LNCaP clone FGC (cell line): ENCODE measurements around the gene GNA15.
"Not testable (repeated sequence)": the region's sequence is repeated elsewhere in the genome, so short reads cannot be mapped to it uniquely, and the experiment has no call there.

Experiments
- DNase-seq: peaks from one replicate; pipeline ENCODE4 v3.0.0-alpha.2; 2011; ENCODE audit warnings: low read depth
- H3K4me3 ChIP-seq: 2 replicates; pipeline ENCODE4 v1.5.1; 2011; ENCODE audit warnings: mild to moderate bottlenecking, low read depth, low read length, control low read depth
- CTCF ChIP-seq: IDR thresholded peaks from 2 replicates; pipeline ENCODE4 v1.5.1; 2012; ENCODE audit warnings: mild to moderate bottlenecking; ENCODE audit not compliant: control insufficient read depth, insufficient read depth; ENCODE audit errors: extremely low read depth

The GNA15 gene

GRCh38 chr19:3135961-3136683 is at the start of gene GNA15:
TSS of gene GNA15 (plus strand) at chr19:3136033. CDS start at chr19:3136451, 418 bp downstream.
- no peak for DNase-seq
- TF ChIP-seq CTCF = no peak

GRCh38 chr19:3087769-3088168 is 48.1 kb upstream of the GNA15 start:
- DNase-seq = no peak
- H3K4me3 ChIP-seq = no peak overlapping the region
- no peak for TF ChIP-seq CTCF

More at GRCh38 chr19:3135961-3136683, at the start of gene GNA15:
- H3K4me3 ChIP-seq = no peak within 1 kb of the TSS

DNA sequence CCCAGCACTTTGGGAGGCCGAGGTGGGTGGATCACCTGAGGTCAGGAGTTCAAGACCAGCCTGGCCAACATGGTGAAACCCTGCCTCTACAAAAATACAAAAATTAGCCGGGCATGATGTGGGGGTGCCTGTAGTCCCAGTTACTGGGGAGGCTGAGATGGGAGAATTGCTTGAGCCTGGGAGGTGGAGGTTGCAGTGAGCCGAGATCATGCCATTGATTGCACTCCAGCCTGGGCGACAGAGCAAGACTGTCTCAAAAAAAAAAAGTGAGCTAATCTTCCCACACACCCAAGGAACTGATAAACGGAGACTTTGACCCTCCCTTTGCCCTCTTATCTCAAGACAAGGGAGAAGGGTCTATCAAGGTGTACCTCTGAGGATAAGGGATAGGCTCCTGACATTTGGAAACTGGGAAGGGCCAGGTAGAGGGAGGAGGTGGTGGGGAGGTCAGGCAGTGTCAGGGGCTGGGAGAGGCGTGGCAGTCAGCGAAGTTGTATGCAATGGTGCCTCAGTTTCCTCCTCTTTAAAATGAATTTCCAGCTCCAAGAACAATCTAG is 46.5 kb upstream of the GNA15 start:
- not testable (repeated sequence) for H3K4me3 ChIP-seq, DNase-seq

- peak overlapping the region; percentile 97 for H3K4me3 ChIP-seq
- DNase-seq = no peak
- no peak for TF ChIP-seq CTCF
Measured at GRCh38 chr19:3094601-3095440, 41.0 kb upstream of the GNA15 start.

GRCh38 chr19:3095441-3096191 is 40.2 kb upstream of the GNA15 start:
- no peak for DNase-seq
- H3K4me3 ChIP-seq = peak overlapping the region; percentile 97

DNA sequence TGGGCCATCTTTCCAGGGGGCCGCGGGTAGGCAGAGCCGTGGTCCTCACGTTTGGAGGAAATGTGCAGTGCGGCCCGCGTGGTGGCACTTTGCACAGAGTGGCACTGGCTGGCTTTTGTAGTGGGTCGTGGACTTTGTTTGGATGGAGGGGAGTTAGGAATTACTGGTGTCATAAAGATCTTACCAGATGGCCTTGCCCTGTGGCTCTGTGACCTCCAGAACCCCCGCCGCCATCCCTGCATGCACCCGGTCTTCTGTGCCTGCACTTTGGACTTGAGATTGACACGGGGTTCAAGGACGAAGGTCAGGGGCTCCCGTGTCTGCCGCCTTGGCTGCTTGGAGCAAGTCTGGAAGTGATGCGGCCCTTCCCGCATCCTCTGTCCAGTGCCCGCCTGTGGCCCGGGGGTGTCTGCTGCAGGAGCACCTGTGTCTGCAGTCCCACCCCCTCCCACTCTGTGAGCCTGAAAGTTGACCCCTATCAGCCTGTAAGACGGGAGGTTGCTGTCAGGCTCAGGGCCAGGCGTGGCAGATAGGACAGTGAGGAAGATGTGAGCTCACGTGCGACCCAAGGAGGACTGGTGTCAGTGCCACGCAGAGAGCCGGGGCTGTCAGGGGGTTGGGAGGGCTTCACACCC is 39.4 kb upstream of the GNA15 start:
- no peak for DNase-seq
- H3K4me3 ChIP-seq = peak overlapping the region; percentile 97
- no peak for TF ChIP-seq CTCF

More at GRCh38 chr19:3095441-3096191, 40.2 kb upstream of the GNA15 start:
- TF ChIP-seq CTCF = no peak
